Measurements from ENCODE around the gene CFAP20DC. TPM values are rescaled to one million over a fixed set of nuclear protein-coding genes. Genes with fewer than 3 reads are reported as not detected.
A peak's percentile ranks its signal among the peaks of the same experiment; 100 is the strongest.

CFAP20DC gene
- total and polyA plus RNA-seq, 10 of the 15 experiments (the other 5 are each of a cell fraction or from before 2014, with no cell fraction given), result 0.53 to 11.6 (median 2.0) TPM

GRCh38 chr3:58697561-58697960, 352.3 kb downstream of the CFAP20DC start (continued):
- TF ChIP-seq JUNB (IDR thresholded peaks at IDR 0.05) (peak; percentile 61), RFX5 (IDR thresholded peaks at IDR 0.05; ENCODE audit: low read depth, low read length) (no peak), ASH2L (IDR thresholded peaks at IDR 0.05; ENCODE audit: borderline replicate concordance, low read depth) (no peak), STAT3 (IDR thresholded peaks at IDR 0.05; ENCODE audit: low read depth, low read length) (no peak), SMARCA5 (IDR thresholded peaks at IDR 0.05) (no peak), CHD1 (IDR thresholded peaks at IDR 0.05; ENCODE audit: low read depth, low read length) (no peak), NFIC (IDR thresholded peaks at IDR 0.05; ENCODE audit: low read depth, low read length) (no peak), EP300 (IDR thresholded peaks at IDR 0.05; ENCODE audit: borderline replicate concordance in 1 of 2, control insufficient read depth in 1 of 2, low read depth in 2 of 2, low read length in 2 of 2) (no peak), NKRF (conservative IDR thresholded peaks at IDR 0.05) (no peak), TAF1 (IDR thresholded peaks at IDR 0.05; ENCODE audit: borderline replicate concordance, low read depth, low read length) (no peak), BCLAF1 (IDR thresholded peaks at IDR 0.05) (no peak), MEF2B (IDR thresholded peaks at IDR 0.05; ENCODE audit: partially characterized antibody, poor library complexity, severe bottlenecking) (peak; percentile 19), JUND (IDR thresholded peaks at IDR 0.05; ENCODE audit: low read depth, low read length) (no peak), ATF2 (IDR thresholded peaks at IDR 0.05; ENCODE audit: low read length) (peak; percentile 48; the same call in 1 of the 2 replicates), TARDBP (IDR thresholded peaks at IDR 0.05; ENCODE audit: borderline replicate concordance) (no peak), NR2F1 (conservative IDR thresholded peaks at IDR 0.05) (peak; percentile 74), RBBP5 (conservative IDR thresholded peaks at IDR 0.05) (no peak), MYC (IDR thresholded peaks at IDR 0.05; ENCODE audit: insufficient read depth, insufficient read length, insufficient replicate concordance, low read length, severe bottlenecking) (no peak), SUPT20H (IDR thresholded peaks at IDR 0.05; ENCODE audit: borderline replicate concordance, control insufficient read depth, low read depth, low read length) (no peak), SMC3 (IDR thresholded peaks at IDR 0.05; ENCODE audit: borderline replicate concordance, low read length) (no peak), TCF7 (IDR thresholded peaks at IDR 0.05; ENCODE audit: borderline replicate concordance) (no peak), NR2C1 (IDR thresholded peaks at IDR 0.05) (no peak), ZNF24 (IDR thresholded peaks at IDR 0.05) (no peak), POU2F2 (IDR thresholded peaks at IDR 0.05; ENCODE audit: borderline replicate concordance, low read depth, low read length) (no peak), GATAD2B (conservative IDR thresholded peaks at IDR 0.05; ENCODE audit: low read depth) (no peak), NBN (IDR thresholded peaks at IDR 0.05) (no peak), BCL11A (IDR thresholded peaks at IDR 0.05; ENCODE audit: low read depth, low read length) (0 out of 2 replicates have a peak, but pooled peaks have one; percentile 9), CEBPB (IDR thresholded peaks at IDR 0.05; ENCODE audit: borderline replicate concordance in 1 of 2, low read depth in 2 of 2, low read length in 2 of 2) (no peak)
